ENCODE measurements around the gene DCTN2.

DCTN2 gene

GRCh38 chr12:57485695-57486094 lies 61.3 kb downstream of the DCTN2 start:
- Histone ChIP-seq H3K27ac (no peak overlapping the region), H3K36me3 (peaks cover 25% of the 10 kb centered on the region), H3K9me3 (ENCODE audit: severe bottlenecking) (no peaks in the 10 kb centered on the region), H3K27me3 (ENCODE audit: insufficient read depth, low read depth, severe bottlenecking) (no peaks in the 10 kb centered on the region), H3K4me3 (ENCODE audit: low read depth, low read length) (no peak overlapping the region)
- TF ChIP-seq CTCF (IDR thresholded peaks at IDR 0.05; ENCODE audit: low read depth, low read length) = no peak
- no peak for DNase-seq

DNA sequence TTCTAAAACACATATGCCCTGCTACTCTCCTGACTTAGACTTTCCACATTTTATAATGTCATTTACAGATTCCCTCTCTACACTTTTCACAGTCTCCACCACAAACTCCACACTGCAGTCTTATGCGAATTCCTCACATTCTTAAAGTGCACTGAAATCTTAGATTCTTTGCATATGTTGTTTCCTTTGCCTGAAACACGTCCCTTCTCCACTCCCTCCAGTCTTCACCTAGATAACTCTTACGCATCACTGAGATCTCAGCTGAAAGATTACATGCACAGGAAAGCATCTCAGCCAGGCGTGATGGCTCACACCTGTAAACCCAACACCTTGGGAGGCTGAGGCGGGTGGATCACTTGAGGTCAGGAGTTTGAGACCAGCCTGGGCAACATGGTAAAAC lies 63.5 kb downstream of the DCTN2 start:
- Histone ChIP-seq H3K27ac (no peak overlapping the region), H3K27me3 (ENCODE audit: insufficient read depth, low read depth, severe bottlenecking) (no peaks in the 10 kb centered on the region), H3K4me3 (ENCODE audit: low read depth, low read length) (no peak overlapping the region), H3K36me3 (peaks cover 7% of the 10 kb centered on the region), H3K9me3 (ENCODE audit: severe bottlenecking) (no peaks in the 10 kb centered on the region)
- no peak for DNase-seq
- no peak for TF ChIP-seq CTCF (IDR thresholded peaks at IDR 0.05; ENCODE audit: low read depth, low read length)

- TF ChIP-seq CTCF (IDR thresholded peaks at IDR 0.05; ENCODE audit: low read depth, low read length) = no peak
- no peak overlapping the region for H3K27ac ChIP-seq
- H3K36me3 ChIP-seq = no peaks in the 10 kb centered on the region
- no peak for DNase-seq
- no peaks in the 10 kb centered on the region for H3K9me3 ChIP-seq (ENCODE audit: severe bottlenecking)
- no peak overlapping the region for H3K4me3 ChIP-seq (ENCODE audit: low read depth, low read length)
- no peaks in the 10 kb centered on the region for H3K27me3 ChIP-seq (ENCODE audit: insufficient read depth, low read depth, severe bottlenecking)
Measured at GRCh38 chr12:57481671-57482070, 65.3 kb downstream of the DCTN2 start.

Measured in WERI-Rb-1 (cell line).